MM.1S (cell line): Measurements from ENCODE around the gene HLA-DMB.

Source experiments
- DNase-seq: peaks from one replicate; pipeline ENCODE4 v3.0.0-alpha.2; 2015
- H2AFZ ChIP-seq: fragments of 300-600 bp; sonication (generic); 2 replicates; pipeline ENCODE4 v1.6.0; 2016; ENCODE audit warnings: antibody characterized with exemption, low read length
- H3F3A ChIP-seq: fragments of 300-600 bp; sonication (generic); 2 replicates; pipeline ENCODE4 v1.6.1; 2016; ENCODE audit warnings: mild to moderate bottlenecking, antibody characterized with exemption, low read length, moderate library complexity, mixed read lengths; ENCODE audit not compliant: insufficient read depth
- H3K27ac ChIP-seq: fragments of 300-600 bp; sonication (generic); 2 replicates; pipeline ENCODE4 v1.5.1; 2016; ENCODE audit warnings: mild to moderate bottlenecking, low read length
- H3K27me3 ChIP-seq: fragments of 300-600 bp; sonication (generic); replicated peaks from 2 replicates; pipeline ENCODE4 v1.6.0; 2016; ENCODE audit warnings: low read length; ENCODE audit not compliant: insufficient read depth
- H3K36me3 ChIP-seq: fragments of 300-600 bp; sonication (generic); replicated peaks from 2 replicates; pipeline ENCODE4 v1.6.1; 2016; ENCODE audit warnings: mild to moderate bottlenecking, low read length, mixed read lengths; ENCODE audit not compliant: insufficient read depth
- H3K4me1 ChIP-seq: fragments of 300-600 bp; sonication (generic); 2 replicates; pipeline ENCODE4 v1.6.1; 2016; ENCODE audit warnings: low read length, mixed read lengths
- H3K4me2 ChIP-seq: fragments of 300-600 bp; sonication (generic); 2 replicates; pipeline ENCODE4 v1.6.0; 2016; ENCODE audit warnings: low read depth, low read length
- H3K4me3 ChIP-seq: fragments of 300-600 bp; sonication (generic); 2 replicates; pipeline ENCODE4 v1.5.1; 2016; ENCODE audit warnings: low read length, mixed read lengths
- H3K79me2 ChIP-seq: fragments of 300-600 bp; sonication (generic); 2 replicates; pipeline ENCODE4 v1.6.1; 2016; ENCODE audit warnings: mixed run types, low read length, mixed read lengths
- H3K9ac ChIP-seq: fragments of 300-600 bp; sonication (generic); 2 replicates; pipeline ENCODE4 v1.6.1; 2016; ENCODE audit warnings: low read length, mixed read lengths
- H3K9me2 ChIP-seq: fragments of 300-600 bp; sonication (generic); replicated peaks from 2 replicates; pipeline ENCODE4 v1.6.1; 2016; ENCODE audit warnings: mild to moderate bottlenecking, low read length, mixed read lengths; ENCODE audit not compliant: insufficient read depth
- H3K9me3 ChIP-seq: fragments of 300-600 bp; sonication (generic); replicated peaks from 2 replicates; pipeline ENCODE4 v1.6.1; 2016; ENCODE audit warnings: mild to moderate bottlenecking, low read length, mixed read lengths; ENCODE audit not compliant: insufficient read depth
- H4K20me1 ChIP-seq: fragments of 300-600 bp; sonication (generic); 2 replicates; pipeline ENCODE4 v1.6.1; 2016; ENCODE audit warnings: mild to moderate bottlenecking, low read length, moderate library complexity, mixed read lengths; ENCODE audit not compliant: insufficient read depth
- CTCF ChIP-seq: fragments of 300-600 bp; sonication (generic); IDR thresholded peaks from 2 replicates; pipeline ENCODE4 v1.5.1; 2016; ENCODE audit warnings: antibody characterized with exemption, low read length, mixed read lengths
- EZH2 ChIP-seq: fragments of 300-600 bp; sonication (generic); optimal IDR thresholded peaks from 2 replicates; pipeline ENCODE3; 2017; ENCODE audit warnings: low read depth, mild to moderate bottlenecking, antibody characterized with exemption, low read length, mixed read lengths
- EZH2phosphoT487 ChIP-seq: fragments of 300-600 bp; sonication (generic); IDR thresholded peaks from 2 replicates; pipeline ENCODE4 v1.6.1; 2018; ENCODE audit warnings: antibody characterized with exemption, low read length

The HLA-DMB gene

GRCh38 chr6:32950449-32950848 lies 9.6 kb upstream of the HLA-DMB start:
- no peak overlapping the region for H3K4me3 ChIP-seq
- no peak overlapping the region for H3K4me2 ChIP-seq
- no peaks in the 10 kb centered on the region for H3K9me3 ChIP-seq
- TF ChIP-seq CTCF (no peak), EZH2phosphoT487 (no peak), EZH2 (no peak)
- no peaks in the 10 kb centered on the region for H3K9me2 ChIP-seq
- H3K9ac ChIP-seq: no peak overlapping the region
- H3K27ac ChIP-seq: no peak overlapping the region
- no peak overlapping the region for H2AFZ ChIP-seq
- no peaks in the 10 kb centered on the region for H3K36me3 ChIP-seq
- DNase-seq: no peak
- no peaks in the 10 kb centered on the region for H3K27me3 ChIP-seq
- H3K4me1 ChIP-seq: peaks cover 34% of the 10 kb centered on the region
- no peaks in the 10 kb centered on the region for H4K20me1 ChIP-seq
- H3K79me2 ChIP-seq: no peaks in the 10 kb centered on the region; the same call in 1 of the 2 replicates
- H3F3A ChIP-seq: no peaks in the 10 kb centered on the region

- H3K79me2 ChIP-seq: no peaks in the 10 kb centered on the region; the same call in 1 of the 2 replicates
Observed at GRCh38 chr6:32950010-32950409, 9.2 kb upstream of the HLA-DMB start.

DNA sequence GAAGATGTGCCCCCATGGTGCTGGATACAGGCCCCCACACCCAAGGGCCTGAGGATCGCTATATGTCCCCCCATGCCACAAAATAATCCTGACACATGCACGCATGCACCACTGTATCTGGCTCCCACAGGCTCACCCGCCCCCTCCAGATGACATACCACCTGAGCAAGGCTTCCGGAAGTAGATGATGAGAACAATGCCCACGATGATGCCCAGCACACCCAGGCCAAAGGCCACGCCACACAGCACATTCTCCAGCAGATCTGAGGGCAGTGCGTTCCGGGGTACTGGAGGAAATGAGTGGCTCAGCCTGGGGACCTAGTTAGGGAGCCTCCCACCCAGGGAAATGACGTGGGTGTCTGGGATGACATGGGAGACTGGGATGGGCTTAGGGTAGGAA lies 8.3 kb upstream of the HLA-DMB start:
- H3F3A ChIP-seq: peaks cover 13% of the 10 kb centered on the region

More at GRCh38 chr6:32950010-32950409, 9.2 kb upstream of the HLA-DMB start:
- Histone ChIP-seq H2AFZ (no peak overlapping the region), H3K36me3 (no peaks in the 10 kb centered on the region), H3K27me3 (no peaks in the 10 kb centered on the region), H3K27ac (no peak overlapping the region), H3K4me3 (no peak overlapping the region), H4K20me1 (no peaks in the 10 kb centered on the region), H3K9ac (no peak overlapping the region), H3K9me3 (no peaks in the 10 kb centered on the region), H3F3A (peaks cover 4% of the 10 kb centered on the region; the same call in 1 of the 2 replicates), H3K4me2 (no peak overlapping the region), H3K9me2 (no peaks in the 10 kb centered on the region), H3K4me1 (peaks cover 35% of the 10 kb centered on the region)
- TF ChIP-seq CTCF (no peak), EZH2 (no peak), EZH2phosphoT487 (no peak)
- DNase-seq: no peak

More for the DNA sequence above, 8.3 kb upstream of the HLA-DMB start:
- Histone ChIP-seq H3K27me3 (no peaks in the 10 kb centered on the region), H3K36me3 (no peaks in the 10 kb centered on the region), H3K9ac (no peak overlapping the region), H3K9me2 (no peaks in the 10 kb centered on the region), H4K20me1 (no peaks in the 10 kb centered on the region), H3K4me3 (no peak overlapping the region), H3K9me3 (no peaks in the 10 kb centered on the region), H3K4me2 (no peak overlapping the region), H3K27ac (no peak overlapping the region), H2AFZ (no peak overlapping the region), H3K79me2 (no peaks in the 10 kb centered on the region; the same call in 1 of the 2 replicates), H3K4me1 (peaks cover 32% of the 10 kb centered on the region)
- no peak for DNase-seq
- TF ChIP-seq CTCF: no peak
- TF ChIP-seq EZH2phosphoT487: no peak
- TF ChIP-seq EZH2: no peak
